ENCODE data around the gene TUBGCP3. TPM values are rescaled to one million over a fixed set of nuclear protein-coding genes. Genes with fewer than 3 reads are reported as not detected.

Gene TUBGCP3
- total RNA-seq, 2 donors from 2014 or later: 18.6 to 19.5 TPM

- DNase-seq (peak; percentile 92), ATAC-seq (peak; percentile 89 to 97)
- intact Hi-C loops (cut with DNase I): no loop called here
Observed at GRCh38 chr13:112587212-112587763, 665 bp downstream of the TUBGCP3 start.

GRCh38 chr13:112586334-112586960 is 1.5 kb downstream of the TUBGCP3 start:
- intact Hi-C loops (cut with DNase I): no loop called here
- ATAC-seq (no peak), DNase-seq (no peak)

- DNase-seq (no peak), ATAC-seq (no peak)
- intact Hi-C loops (cut with DNase I): no loop called here
Observed at GRCh38 chr13:112583592-112584277, 4.2 kb downstream of the TUBGCP3 start.

GRCh38 chr13:112582263-112582662 is 5.7 kb downstream of the TUBGCP3 start:
- DNase-seq (no peak), ATAC-seq (peak in 1 of 2 donors; percentile 13)
- intact Hi-C loops (cut with DNase I): no loop called here

GRCh38 chr13:112580912-112581311 is 7.0 kb downstream of the TUBGCP3 start:
- intact Hi-C loops (cut with DNase I): no loop called here
- ATAC-seq: peak in 1 of 2 donors; percentile 34

GRCh38 chr13:112580211-112580610 is 7.7 kb downstream of the TUBGCP3 start:
- DNase-seq: no peak
- no peak for ATAC-seq
- intact Hi-C loops (cut with DNase I): no loop called here

More at GRCh38 chr13:112580912-112581311, 7.0 kb downstream of the TUBGCP3 start:
- DNase-seq: no peak

- ATAC-seq (no peak), DNase-seq (no peak)
- intact Hi-C loops (cut with DNase I): no loop called here
Observed at GRCh38 chr13:112579310-112579843, 8.6 kb downstream of the TUBGCP3 start.

- no peak for ATAC-seq
Observed at GRCh38 chr13:112576768-112577167, 11.2 kb downstream of the TUBGCP3 start.

GRCh38 chr13:112576191-112576590 is 11.8 kb downstream of the TUBGCP3 start:
- intact Hi-C loops (cut with DNase I): no loop called here
- ATAC-seq: no peak
- no peak for DNase-seq

More at GRCh38 chr13:112576768-112577167, 11.2 kb downstream of the TUBGCP3 start:
- DNase-seq: no peak
- intact Hi-C loops (cut with DNase I): no loop called here

GRCh38 chr13:112575675-112576074 is 12.3 kb downstream of the TUBGCP3 start:
- intact Hi-C loops (cut with DNase I): no loop called here
- DNase-seq (no peak), ATAC-seq (peak in 1 of 2 donors; percentile 36)

GRCh38 chr13:112574834-112575613 is 12.9 kb downstream of the TUBGCP3 start:
- DNase-seq: no peak
- peak in 1 of 2 donors; percentile 39 for ATAC-seq
- intact Hi-C loops (cut with DNase I): no loop called here

GRCh38 chr13:112574416-112574815 is 13.5 kb downstream of the TUBGCP3 start:
- ATAC-seq: no peak
- no peak for DNase-seq
- intact Hi-C loops (cut with DNase I): no loop called here

GRCh38 chr13:112573710-112574109 is 14.2 kb downstream of the TUBGCP3 start:
- intact Hi-C loops (cut with DNase I): no loop called here
- ATAC-seq (no peak), DNase-seq (no peak)

- intact Hi-C loops (cut with DNase I): no loop called here
- no peak for DNase-seq
- no peak for ATAC-seq
Observed at GRCh38 chr13:112572366-112572765, 15.6 kb downstream of the TUBGCP3 start.

- intact Hi-C loops (cut with DNase I): no loop called here
- no peak for ATAC-seq
- no peak for DNase-seq
Observed at GRCh38 chr13:112569821-112570220, 18.1 kb downstream of the TUBGCP3 start.

- no peak for ATAC-seq
- intact Hi-C loops (cut with DNase I): no loop called here
- DNase-seq: no peak
Observed at GRCh38 chr13:112567161-112567862, 20.6 kb downstream of the TUBGCP3 start.

GRCh38 chr13:112562786-112563383 is 25.1 kb downstream of the TUBGCP3 start:
- DNase-seq (no peak), ATAC-seq (no peak)
- intact Hi-C loops (cut with DNase I): no loop called here

GRCh38 chr13:112562254-112562653 is 25.7 kb downstream of the TUBGCP3 start:
- no peak for ATAC-seq
- intact Hi-C loops (cut with DNase I): no loop called here
- DNase-seq: no peak

GRCh38 chr13:112561478-112561877 is 26.5 kb downstream of the TUBGCP3 start:
- ATAC-seq: no peak
- intact Hi-C loops (cut with DNase I): no loop called here
- no peak for DNase-seq

All from left cardiac atrium (tissue), 4 donors.